ENCODE measurements around the gene SLC6A13. TPM values are rescaled to one million over a fixed set of nuclear protein-coding genes. Genes with fewer than 3 reads are reported as not detected.

Gene SLC6A13
- total RNA-seq, 1 experiment from 2014 or later, result not detected

- ATAC-seq (no peak), DNase-seq (no peak)
- Histone ChIP-seq H2AFZ (ENCODE audit: low read length) (no peak overlapping the region), H3K4me2 (ENCODE audit: low read length) (no peak overlapping the region), H3K27ac (ENCODE audit: low read length) (no peak overlapping the region), H3K4me3 (ENCODE audit: low read length) (no peak overlapping the region), H3K9me2 (replicated peaks; ENCODE audit: low read length) (no peaks in the 10 kb centered on the region), H3K79me2 (ENCODE audit: low read length) (no peaks in the 10 kb centered on the region), H3K27me3 (ENCODE audit: low read length) (peaks cover 22% of the 10 kb centered on the region), H3F3A (ENCODE audit: low read length, unreplicated experiment) (no peaks in the 10 kb centered on the region), H3K36me3 (ENCODE audit: low read depth, low read length) (no peaks in the 10 kb centered on the region), H3K9me3 (ENCODE audit: low read length) (no peaks in the 10 kb centered on the region), H3K9ac (ENCODE audit: low read length) (no peak overlapping the region), H4K20me1 (ENCODE audit: low read length) (no peaks in the 10 kb centered on the region), H3K4me1 (ENCODE audit: insufficient read depth, low read length) (peaks cover 4% of the 10 kb centered on the region; the same call in 1 of the 2 replicates)
- ChIA-PET CTCF (no interaction called here), POLR2A (ENCODE audit: unreplicated experiment) (no interaction called here)
- TF ChIP-seq CTCF (conservative IDR thresholded peaks at IDR 0.05; ENCODE audit: low read depth, low read length) (no peak), EZH2phosphoT487 (IDR thresholded peaks at IDR 0.05; ENCODE audit: borderline replicate concordance, low read length) (no peak), EZH2 (IDR thresholded peaks at IDR 0.05; ENCODE audit: low read length, unreplicated experiment) (no peak)
- no TSS peak for BruUV-seq (replicated peaks)
- intact Hi-C loops (cut with micrococcal nuclease), result no loop called here
Measured at GRCh38 chr12:197347-197746, 65.3 kb downstream of the SLC6A13 start.

GRCh38 chr12:196436-196835 is 66.2 kb downstream of the SLC6A13 start:
- TF ChIP-seq EZH2phosphoT487 (IDR thresholded peaks at IDR 0.05; ENCODE audit: borderline replicate concordance, low read length) (no peak), CTCF (conservative IDR thresholded peaks at IDR 0.05; ENCODE audit: low read depth, low read length) (no peak), EZH2 (IDR thresholded peaks at IDR 0.05; ENCODE audit: low read length, unreplicated experiment) (no peak)
- BruUV-seq (replicated peaks), result no TSS peak
- H3K4me2 ChIP-seq (ENCODE audit: low read length), result no peak overlapping the region
- no peak overlapping the region for H3K27ac ChIP-seq (ENCODE audit: low read length)
- H3K36me3 ChIP-seq (ENCODE audit: low read depth, low read length), result no peaks in the 10 kb centered on the region
- H4K20me1 ChIP-seq (ENCODE audit: low read length), result no peaks in the 10 kb centered on the region
- H3K27me3 ChIP-seq (ENCODE audit: low read length), result peaks cover 22% of the 10 kb centered on the region
- no peaks in the 10 kb centered on the region for H3K79me2 ChIP-seq (ENCODE audit: low read length)
- H2AFZ ChIP-seq (ENCODE audit: low read length), result no peak overlapping the region
- no peaks in the 10 kb centered on the region for H3K9me2 ChIP-seq (replicated peaks; ENCODE audit: low read length)
- ATAC-seq (no peak), DNase-seq (no peak)
- POLR2A ChIA-PET (ENCODE audit: unreplicated experiment), result no interaction called here
- H3F3A ChIP-seq (ENCODE audit: low read length, unreplicated experiment), result no peaks in the 10 kb centered on the region
- CTCF ChIA-PET, result no interaction called here
- H3K4me3 ChIP-seq (ENCODE audit: low read length), result no peak overlapping the region
- intact Hi-C loops (cut with micrococcal nuclease), result no loop called here
- peaks cover 4% of the 10 kb centered on the region; the same call in 1 of the 2 replicates for H3K4me1 ChIP-seq (ENCODE audit: insufficient read depth, low read length)
- no peaks in the 10 kb centered on the region for H3K9me3 ChIP-seq (ENCODE audit: low read length)
- no peak overlapping the region for H3K9ac ChIP-seq (ENCODE audit: low read length)

GRCh38 chr12:195951-196350 is 66.7 kb downstream of the SLC6A13 start:
- intact Hi-C loops (cut with micrococcal nuclease), result no loop called here
- peaks cover 22% of the 10 kb centered on the region for H3K27me3 ChIP-seq (ENCODE audit: low read length)
- no peak for TF ChIP-seq EZH2 (IDR thresholded peaks at IDR 0.05; ENCODE audit: low read length, unreplicated experiment)
- no peak for TF ChIP-seq CTCF (conservative IDR thresholded peaks at IDR 0.05; ENCODE audit: low read depth, low read length)
- no peak for TF ChIP-seq EZH2phosphoT487 (IDR thresholded peaks at IDR 0.05; ENCODE audit: borderline replicate concordance, low read length)

More at GRCh38 chr12:195951-196350, 66.7 kb downstream of the SLC6A13 start:
- H3K9ac ChIP-seq (ENCODE audit: low read length), result no peak overlapping the region
- H3K4me1 ChIP-seq (ENCODE audit: insufficient read depth, low read length), result peaks cover 4% of the 10 kb centered on the region; the same call in 1 of the 2 replicates
- H3K36me3 ChIP-seq (ENCODE audit: low read depth, low read length), result no peaks in the 10 kb centered on the region
- no peak overlapping the region for H3K27ac ChIP-seq (ENCODE audit: low read length)
- no peak overlapping the region for H2AFZ ChIP-seq (ENCODE audit: low read length)
- no peak for DNase-seq
- H4K20me1 ChIP-seq (ENCODE audit: low read length), result no peaks in the 10 kb centered on the region
- BruUV-seq (replicated peaks), result no TSS peak
- no peaks in the 10 kb centered on the region for H3F3A ChIP-seq (ENCODE audit: low read length, unreplicated experiment)
- ChIA-PET CTCF (no interaction called here), POLR2A (ENCODE audit: unreplicated experiment) (no interaction called here)
- H3K4me2 ChIP-seq (ENCODE audit: low read length), result no peak overlapping the region
- H3K79me2 ChIP-seq (ENCODE audit: low read length), result no peaks in the 10 kb centered on the region
- H3K9me3 ChIP-seq (ENCODE audit: low read length), result no peaks in the 10 kb centered on the region
- H3K4me3 ChIP-seq (ENCODE audit: low read length), result no peak overlapping the region
- ATAC-seq, result no peak
- no peaks in the 10 kb centered on the region for H3K9me2 ChIP-seq (replicated peaks; ENCODE audit: low read length)

Measured in PC-3 (cell line).